OCI-M1 (cell line): ENCODE measurements around the gene TUBGCP4.
"Not testable (repeated sequence)": the region's sequence is repeated elsewhere in the genome, so short reads cannot be mapped to it uniquely, and the experiment has no call there.

Experiments used
- DNase-seq: peaks from one replicate; lab custom pipeline; 2025; lab: John Stamatoyannopoulos, UW

TUBGCP4 gene, protein sequence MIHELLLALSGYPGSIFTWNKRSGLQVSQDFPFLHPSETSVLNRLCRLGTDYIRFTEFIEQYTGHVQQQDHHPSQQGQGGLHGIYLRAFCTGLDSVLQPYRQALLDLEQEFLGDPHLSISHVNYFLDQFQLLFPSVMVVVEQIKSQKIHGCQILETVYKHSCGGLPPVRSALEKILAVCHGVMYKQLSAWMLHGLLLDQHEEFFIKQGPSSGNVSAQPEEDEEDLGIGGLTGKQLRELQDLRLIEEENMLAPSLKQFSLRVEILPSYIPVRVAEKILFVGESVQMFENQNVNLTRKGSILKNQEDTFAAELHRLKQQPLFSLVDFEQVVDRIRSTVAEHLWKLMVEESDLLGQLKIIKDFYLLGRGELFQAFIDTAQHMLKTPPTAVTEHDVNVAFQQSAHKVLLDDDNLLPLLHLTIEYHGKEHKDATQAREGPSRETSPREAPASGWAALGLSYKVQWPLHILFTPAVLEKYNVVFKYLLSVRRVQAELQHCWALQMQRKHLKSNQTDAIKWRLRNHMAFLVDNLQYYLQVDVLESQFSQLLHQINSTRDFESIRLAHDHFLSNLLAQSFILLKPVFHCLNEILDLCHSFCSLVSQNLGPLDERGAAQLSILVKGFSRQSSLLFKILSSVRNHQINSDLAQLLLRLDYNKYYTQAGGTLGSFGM

DNA sequence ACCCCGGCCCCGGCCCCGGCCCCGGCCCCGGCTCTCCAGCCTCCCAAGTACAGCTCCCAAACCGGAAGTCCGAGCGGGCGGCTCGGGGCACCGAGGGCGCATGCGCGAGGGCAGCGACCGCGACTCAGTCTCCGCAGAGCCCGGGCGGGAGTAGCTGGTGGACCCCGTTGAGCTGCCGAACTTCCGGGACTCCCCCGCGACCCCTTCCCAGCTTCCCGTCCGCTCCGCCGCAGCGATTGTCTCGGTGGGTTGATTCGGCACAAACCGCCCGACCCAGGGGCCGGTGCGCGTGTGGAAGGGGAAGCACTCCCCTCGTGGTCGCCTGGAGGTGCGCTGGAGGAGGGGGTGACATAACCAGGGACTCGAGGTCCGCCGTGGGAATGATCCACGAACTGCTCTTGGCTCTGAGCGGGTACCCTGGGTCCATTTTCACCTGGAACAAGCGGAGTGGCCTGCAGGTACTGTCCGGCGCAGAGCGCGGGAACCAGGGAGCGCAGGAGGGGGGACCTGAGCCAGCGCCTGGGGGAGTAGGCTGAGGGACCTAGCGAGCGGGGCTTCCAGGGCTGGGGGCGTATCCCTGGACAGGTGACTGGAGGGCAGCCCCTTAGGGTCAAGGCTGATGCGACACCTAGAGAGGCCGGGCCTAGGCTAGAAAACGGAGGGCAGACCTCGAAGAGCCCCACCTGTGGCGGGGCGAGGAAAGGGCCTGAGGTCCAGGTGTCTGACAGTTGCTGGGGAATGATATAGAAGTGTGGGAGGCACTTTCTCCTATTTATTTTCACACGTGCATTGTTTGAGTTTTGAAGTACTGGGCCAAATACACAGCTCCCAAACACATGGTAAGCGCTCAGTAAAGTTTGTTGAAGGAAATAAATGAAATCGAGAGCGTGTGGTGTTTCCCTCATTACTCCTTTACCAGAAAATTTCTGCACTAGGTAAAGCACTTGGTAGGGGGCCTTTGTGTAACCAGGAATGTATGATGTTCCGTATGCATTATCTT, at the start of gene TUBGCP4, which contains the start of gene ZSCAN29:
Gene TUBGCP4 (plus strand): TSS at position 127 of the 1,000 bp plus-strand sequence. CDS start 254 bp downstream, at position 381.
Gene ZSCAN29 (minus strand): TSS at position 69 of the 1,000 bp plus-strand sequence. CDS start 1,130 bp downstream, outside the sequence.
- DNase-seq = peak; percentile 92

- peak; percentile 29 for DNase-seq
Observed at GRCh38 chr15:43325039-43325684, 45.7 kb upstream of the TUBGCP4 start.

DNA sequence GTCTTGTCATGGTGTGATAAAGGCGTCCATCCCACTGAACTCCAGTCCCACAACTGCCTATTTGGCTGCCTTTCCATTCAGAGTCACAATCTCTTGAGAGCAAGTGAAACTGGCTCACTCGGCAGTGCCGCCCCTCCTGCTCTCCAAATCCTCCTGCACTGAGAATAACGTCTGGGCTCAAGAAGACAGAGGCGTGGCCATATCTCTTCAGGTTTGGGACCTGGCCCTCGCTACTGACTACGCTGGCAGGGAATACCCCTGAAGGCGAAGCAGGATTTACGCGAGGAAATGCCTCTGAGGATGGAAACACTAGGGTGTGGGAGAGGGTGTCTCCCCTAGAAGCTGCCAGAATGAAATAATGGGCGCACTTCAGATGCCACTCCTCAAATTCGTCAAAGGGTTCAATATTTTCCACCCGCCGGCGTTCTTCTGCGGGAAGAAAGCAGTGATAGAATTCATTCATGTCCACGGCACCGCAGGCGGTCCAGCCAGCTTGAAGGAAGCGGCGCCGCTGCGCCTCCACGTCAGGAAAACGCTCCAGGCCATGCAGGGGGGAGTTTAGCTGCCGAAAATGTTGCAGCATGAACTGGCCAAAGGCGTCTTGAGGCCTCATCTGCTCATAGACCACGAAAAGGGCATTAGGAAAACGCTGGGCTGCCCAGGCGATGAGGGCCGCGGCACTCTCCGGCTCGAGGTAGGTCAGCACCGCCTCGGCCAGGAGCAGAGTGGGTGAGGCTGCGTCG, 41.5 kb upstream of the TUBGCP4 start:
- peak; percentile 61 for DNase-seq

- peak; percentile 95 for DNase-seq
Observed at GRCh38 chr15:43329960-43330779, 40.7 kb upstream of the TUBGCP4 start, which contains the start of gene LCMT2. Gene LCMT2 (minus strand): TSS chr15:43330573. CDS start chr15:43330489, 84 bp downstream.

DNA sequence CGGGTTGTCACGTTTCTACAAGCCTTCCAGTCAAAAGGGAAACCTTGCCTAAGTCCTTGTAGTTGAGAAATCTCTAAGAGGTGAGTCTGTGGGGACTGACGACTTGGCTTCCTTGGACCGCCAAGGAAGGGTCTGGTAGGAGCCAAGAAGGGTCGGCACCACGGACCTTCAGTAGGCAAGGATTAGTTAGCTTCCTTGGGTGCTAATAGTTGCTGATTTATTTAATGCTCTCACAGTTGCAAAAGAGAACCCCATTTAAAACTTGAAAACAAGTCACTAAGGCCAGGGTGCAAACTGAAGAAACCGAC, 40.2 kb upstream of the TUBGCP4 start:
- no peak for DNase-seq

- DNase-seq = peak; percentile 32
Observed at GRCh38 chr15:43346305-43346704, 24.6 kb upstream of the TUBGCP4 start.

DNA sequence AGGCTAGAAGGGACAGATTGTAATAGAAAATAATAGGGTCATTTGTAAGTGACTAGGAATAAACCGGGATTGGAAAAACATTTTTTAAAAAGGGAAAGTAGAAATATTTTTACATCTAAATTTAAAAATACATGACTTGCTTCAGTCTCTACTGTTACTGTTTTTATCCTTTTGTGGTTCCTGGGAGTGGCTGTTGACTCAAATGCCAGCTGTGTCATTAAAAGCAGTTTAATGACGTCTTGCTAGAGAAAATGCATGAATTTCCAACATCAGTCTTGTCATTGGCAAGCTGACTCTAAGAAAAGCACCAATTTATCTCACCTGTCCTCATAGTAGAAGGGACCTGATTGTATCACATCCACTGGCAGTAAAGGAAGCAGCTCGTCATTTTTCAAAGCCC, 23.8 kb upstream of the TUBGCP4 start:
- DNase-seq = no peak

DNA sequence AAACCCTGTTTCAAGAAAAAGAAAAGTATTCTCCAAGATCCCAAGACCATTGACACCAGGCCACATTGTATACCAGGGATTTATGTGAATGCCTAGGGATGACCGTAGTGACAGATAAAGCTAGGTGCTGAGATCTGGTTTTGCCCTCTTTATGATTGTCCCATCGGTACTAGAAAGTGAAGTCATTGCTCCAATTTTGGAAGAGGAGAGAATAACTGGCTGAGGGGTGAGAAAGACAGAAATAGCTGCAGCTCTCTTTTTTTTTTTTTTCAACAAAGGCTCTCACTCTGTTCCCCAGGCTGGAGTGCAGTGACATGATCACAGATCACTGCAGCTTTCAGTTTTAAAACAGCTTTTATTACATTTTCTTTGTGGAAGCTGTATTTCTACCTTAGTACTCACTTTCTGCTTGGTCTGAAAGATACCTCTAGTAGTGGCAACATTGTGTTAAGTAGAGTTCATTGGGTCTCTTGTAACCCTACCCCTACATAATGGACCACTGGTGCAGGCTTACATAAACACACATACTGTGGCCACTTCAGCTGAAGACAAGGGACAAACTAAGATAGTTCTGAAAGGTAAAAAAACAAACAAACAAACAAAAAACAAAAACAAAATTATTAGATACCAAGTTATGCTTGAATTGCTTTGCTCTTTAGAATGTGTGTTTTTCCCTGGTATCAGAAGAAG, 18.1 kb upstream of the TUBGCP4 start:
- no peak for DNase-seq

- no peak for DNase-seq
Observed at GRCh38 chr15:43360821-43361220, 10.1 kb upstream of the TUBGCP4 start.

- DNase-seq = peak; percentile 6
Observed at GRCh38 chr15:43361313-43361903, 9.5 kb upstream of the TUBGCP4 start.

DNA sequence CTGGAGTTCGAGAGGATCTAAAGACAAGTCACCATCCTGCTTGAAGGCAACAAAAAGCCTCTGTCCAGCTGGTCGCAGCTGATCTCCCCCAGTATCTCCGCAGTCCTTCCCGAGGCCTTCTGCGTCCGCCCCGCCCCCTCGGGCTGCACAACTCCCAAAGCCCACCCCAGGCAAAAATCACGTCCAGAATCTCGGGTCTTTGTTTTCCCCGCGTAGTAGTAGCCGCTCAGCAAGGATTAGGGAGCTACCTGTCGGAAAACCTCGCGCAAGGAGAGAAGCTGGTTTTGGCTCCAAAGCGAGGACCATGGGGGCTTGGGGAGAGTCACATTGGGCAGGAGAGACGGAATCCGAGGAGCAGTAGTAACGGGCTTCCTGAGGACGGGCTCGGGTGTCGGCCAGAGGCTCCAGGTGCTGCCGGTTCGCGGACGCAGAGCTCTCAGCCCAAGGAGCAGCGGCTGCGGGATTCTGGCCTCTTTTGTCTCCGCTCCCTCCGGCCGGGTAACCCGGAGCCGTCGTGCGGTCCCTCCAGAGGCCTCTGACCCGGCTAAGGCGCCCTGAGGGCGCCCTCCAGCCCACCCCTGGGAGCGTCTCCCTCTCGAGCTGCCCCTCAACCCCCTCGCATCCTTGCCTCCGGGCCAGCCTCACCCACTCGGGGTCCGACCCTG, 459 bp upstream of the TUBGCP4 start:
- peak; percentile 56 for DNase-seq

- DNase-seq = peak; percentile 42
Observed at GRCh38 chr15:43376017-43376705, 5.3 kb downstream of the TUBGCP4 start.

- no peak for DNase-seq
Observed at GRCh38 chr15:43378601-43379000, 7.7 kb downstream of the TUBGCP4 start.

GRCh38 chr15:43382310-43382709, 11.4 kb downstream of the TUBGCP4 start:
- no peak for DNase-seq

GRCh38 chr15:43383070-43383469, 12.2 kb downstream of the TUBGCP4 start:
- DNase-seq = no peak

GRCh38 chr15:43390723-43391122, 19.8 kb downstream of the TUBGCP4 start:
- DNase-seq = no peak

GRCh38 chr15:43393592-43393991, 22.7 kb downstream of the TUBGCP4 start:
- DNase-seq = not testable (repeated sequence)

GRCh38 chr15:43402255-43402654, 31.4 kb downstream of the TUBGCP4 start:
- no peak for DNase-seq
